Peyer's patch (tissue), 4 donors: ENCODE measurements around the gene IL1RN.

ENCODE experiments used
- POLR2A ChIP-seq, 2 donors: fragments of 450-650 bp; IDR thresholded peaks; one replicate each; pipeline ENCODE4 v1.5.1; 2017; ENCODE audit warnings: antibody characterized with exemption in 2 of 2, mild to moderate bottlenecking in 2 of 2, moderate library complexity in 2 of 2
- TF ChIP-seq, protein P1 (sequence below), 6 experiments: fragments of 450-650 bp in 4 of 6; fragments of 200-600 bp in 2 of 6; sonication (generic) in 1 of 6; IDR thresholded peaks; one replicate each; pipeline ENCODE4 v1.5.1; 2017 to 2019; ENCODE audit warnings: antibody characterized with exemption in 6 of 6, mild to moderate bottlenecking in 3 of 6, moderate library complexity in 1 of 6

DNA sequence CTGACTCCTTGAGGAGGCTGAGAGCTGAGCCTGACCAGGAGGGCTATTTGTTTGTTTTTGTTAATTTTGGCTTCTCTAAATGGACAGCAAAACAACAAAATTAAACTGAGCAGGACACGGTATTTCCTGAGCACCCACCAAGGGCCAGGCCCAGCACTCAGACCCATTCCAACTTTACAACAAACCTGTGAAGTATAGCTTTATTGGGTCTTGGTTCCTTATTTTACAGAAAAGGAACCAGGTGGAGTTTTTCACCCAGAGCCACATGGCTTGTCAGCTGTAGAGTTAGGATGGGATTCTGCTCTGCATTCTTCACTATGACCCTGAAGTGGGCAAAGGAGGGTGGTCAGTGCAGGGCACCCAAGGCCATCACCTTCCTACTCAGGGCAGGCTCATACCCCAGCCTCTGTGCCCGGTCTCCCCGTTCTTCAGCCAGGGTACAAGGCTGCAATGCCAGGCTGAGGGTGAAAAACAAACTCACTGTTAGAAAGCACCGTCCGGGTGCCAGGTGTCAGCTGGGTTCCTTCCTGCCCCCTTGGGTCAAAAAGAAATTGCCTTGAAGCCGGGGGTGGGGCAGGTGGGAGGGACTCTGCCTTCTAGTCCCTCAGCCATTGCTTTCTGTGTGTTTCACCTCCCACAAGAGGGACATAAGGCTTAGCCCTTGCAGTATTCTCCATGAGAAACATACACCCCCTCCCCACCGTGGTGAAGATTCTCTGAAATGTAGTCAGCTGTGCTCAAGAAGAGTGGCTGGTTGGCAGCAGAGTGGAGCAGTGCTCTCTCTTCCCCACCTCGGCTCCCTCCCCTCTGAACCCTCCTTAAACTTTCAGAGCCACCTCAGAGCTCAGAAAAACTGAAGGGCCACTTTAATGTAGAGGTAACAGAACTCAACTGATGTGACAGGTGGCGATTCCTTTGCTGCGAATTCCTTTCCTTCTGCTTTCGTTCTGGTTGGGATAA is 48.6 kb downstream of the IL1RN start:
- TF ChIP-seq, protein P1, sequence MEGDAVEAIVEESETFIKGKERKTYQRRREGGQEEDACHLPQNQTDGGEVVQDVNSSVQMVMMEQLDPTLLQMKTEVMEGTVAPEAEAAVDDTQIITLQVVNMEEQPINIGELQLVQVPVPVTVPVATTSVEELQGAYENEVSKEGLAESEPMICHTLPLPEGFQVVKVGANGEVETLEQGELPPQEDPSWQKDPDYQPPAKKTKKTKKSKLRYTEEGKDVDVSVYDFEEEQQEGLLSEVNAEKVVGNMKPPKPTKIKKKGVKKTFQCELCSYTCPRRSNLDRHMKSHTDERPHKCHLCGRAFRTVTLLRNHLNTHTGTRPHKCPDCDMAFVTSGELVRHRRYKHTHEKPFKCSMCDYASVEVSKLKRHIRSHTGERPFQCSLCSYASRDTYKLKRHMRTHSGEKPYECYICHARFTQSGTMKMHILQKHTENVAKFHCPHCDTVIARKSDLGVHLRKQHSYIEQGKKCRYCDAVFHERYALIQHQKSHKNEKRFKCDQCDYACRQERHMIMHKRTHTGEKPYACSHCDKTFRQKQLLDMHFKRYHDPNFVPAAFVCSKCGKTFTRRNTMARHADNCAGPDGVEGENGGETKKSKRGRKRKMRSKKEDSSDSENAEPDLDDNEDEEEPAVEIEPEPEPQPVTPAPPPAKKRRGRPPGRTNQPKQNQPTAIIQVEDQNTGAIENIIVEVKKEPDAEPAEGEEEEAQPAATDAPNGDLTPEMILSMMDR (IDR thresholded peaks at IDR 0.05): no peak
- TF ChIP-seq POLR2A (IDR thresholded peaks at IDR 0.05): no peak
